Measurements from ENCODE around the gene CA7. TPM values are rescaled to one million over a fixed set of nuclear protein-coding genes. Genes with fewer than 3 reads are reported as not detected.
"Not testable (repeated sequence)": the region's sequence is repeated elsewhere in the genome, so short reads cannot be mapped to it uniquely, and the experiment has no call there.

The CA7 gene
- total RNA-seq, 4 donors from 2014 or later, result not detected

DNA sequence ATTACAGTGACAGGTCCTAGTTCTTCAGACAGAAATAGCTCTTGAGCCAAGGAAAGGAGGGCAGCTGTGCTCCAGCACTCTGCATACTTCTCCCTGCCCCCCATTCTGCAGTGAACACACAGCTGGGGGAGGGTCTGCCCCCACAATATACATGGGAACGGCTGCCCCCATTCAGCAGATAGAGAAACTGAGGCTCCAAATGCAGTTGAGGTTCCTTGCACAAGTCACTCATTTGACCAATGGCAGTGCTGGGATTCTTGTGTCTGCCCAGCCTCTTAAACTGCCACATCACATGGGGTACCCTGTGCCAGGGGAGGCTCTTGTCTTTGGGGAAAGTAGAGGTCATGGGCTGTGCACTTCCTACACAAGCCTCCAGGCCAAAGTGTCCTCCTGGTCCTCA is 25.2 kb downstream of the CA7 start:
- Histone ChIP-seq H3K36me3 (no peaks in the 10 kb centered on the region), H3K9me3 (no peaks in the 10 kb centered on the region), H3K27ac (no peak overlapping the region), H3K27me3 (no peaks in the 10 kb centered on the region), H3K4me3 (no peak overlapping the region), H3K4me1 (peaks cover 0 to 20% (median 6%) of the 10 kb centered on the region in 3 donors)
- 100% methylated on average over 1 of the region's 1 CpG; no CpG with 5 or more reads in 1 of the 2 donors for WGBS, 2 donors (ENCODE audit: low coverage in 1 of 2)
- TF ChIP-seq CTCF (IDR thresholded peaks at IDR 0.05), result no peak
- TF ChIP-seq POLR2AphosphoS5 (IDR thresholded peaks at IDR 0.05), result no peak
- TF ChIP-seq EP300 (IDR thresholded peaks at IDR 0.05), result no peak
- TF ChIP-seq POLR2A (IDR thresholded peaks at IDR 0.05), result no peak
- ATAC-seq, result no peak

- 88 to 100% methylated on average over 1 to 2 of the region's 2 CpGs for WGBS, 2 donors (ENCODE audit: low coverage in 1 of 2)
- not testable (repeated sequence) for H3K36me3 ChIP-seq, H3K9me3 ChIP-seq, H3K27me3 ChIP-seq, H3K4me3 ChIP-seq, H3K27ac ChIP-seq, ATAC-seq
- H3K4me1 ChIP-seq, result peaks cover 0 to 20% (median 6%) of the 10 kb centered on the region in 3 donors
Measured at GRCh38 chr16:66871363-66871762, 27.1 kb downstream of the CA7 start.

- no peak overlapping the region for H3K4me3 ChIP-seq
Measured at GRCh38 chr16:66871840-66872239, 27.6 kb downstream of the CA7 start.

DNA sequence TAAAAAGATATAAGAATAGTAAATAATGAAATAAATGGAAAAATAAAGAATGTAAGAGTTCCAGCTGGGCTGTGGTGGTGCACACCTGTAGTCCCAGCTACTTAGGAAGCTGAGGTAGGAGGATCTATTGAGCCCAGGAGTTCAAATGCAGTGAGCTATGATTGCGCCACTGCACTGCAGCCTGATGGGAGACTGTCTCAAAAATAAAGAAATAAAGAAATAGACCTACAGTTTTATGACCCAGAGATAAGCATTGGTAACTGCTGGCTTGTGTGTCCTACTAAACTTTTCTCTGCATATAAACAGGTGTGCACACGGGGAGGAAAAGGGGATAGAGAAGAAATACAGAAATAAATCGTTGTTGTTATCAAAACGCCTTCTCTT is 28.3 kb downstream of the CA7 start:
- no peaks in the 10 kb centered on the region for H3K9me3 ChIP-seq
- 56 to 62% methylated on average over 4 of the region's 4 CpGs for WGBS, 2 donors (ENCODE audit: low coverage in 1 of 2)
- peak overlapping the region in 2 of 4 donors; percentile 44 to 55 for H3K27ac ChIP-seq

More at GRCh38 chr16:66871840-66872239, 27.6 kb downstream of the CA7 start:
- H3K4me1 ChIP-seq, result peaks cover 0 to 20% (median 6%) of the 10 kb centered on the region in 3 donors
- H3K36me3 ChIP-seq, result no peaks in the 10 kb centered on the region
- TF ChIP-seq CTCF (IDR thresholded peaks at IDR 0.05) (no peak), EP300 (IDR thresholded peaks at IDR 0.05) (no peak), POLR2A (IDR thresholded peaks at IDR 0.05) (no peak), POLR2AphosphoS5 (IDR thresholded peaks at IDR 0.05) (no peak)
- H3K27ac ChIP-seq, result no peak overlapping the region
- H3K9me3 ChIP-seq, result no peaks in the 10 kb centered on the region
- ATAC-seq, result no peak
- H3K27me3 ChIP-seq, result no peaks in the 10 kb centered on the region
- WGBS, 2 donors (ENCODE audit: low coverage in 1 of 2), result 100% methylated on average over 2 of the region's 3 CpGs

DNA sequence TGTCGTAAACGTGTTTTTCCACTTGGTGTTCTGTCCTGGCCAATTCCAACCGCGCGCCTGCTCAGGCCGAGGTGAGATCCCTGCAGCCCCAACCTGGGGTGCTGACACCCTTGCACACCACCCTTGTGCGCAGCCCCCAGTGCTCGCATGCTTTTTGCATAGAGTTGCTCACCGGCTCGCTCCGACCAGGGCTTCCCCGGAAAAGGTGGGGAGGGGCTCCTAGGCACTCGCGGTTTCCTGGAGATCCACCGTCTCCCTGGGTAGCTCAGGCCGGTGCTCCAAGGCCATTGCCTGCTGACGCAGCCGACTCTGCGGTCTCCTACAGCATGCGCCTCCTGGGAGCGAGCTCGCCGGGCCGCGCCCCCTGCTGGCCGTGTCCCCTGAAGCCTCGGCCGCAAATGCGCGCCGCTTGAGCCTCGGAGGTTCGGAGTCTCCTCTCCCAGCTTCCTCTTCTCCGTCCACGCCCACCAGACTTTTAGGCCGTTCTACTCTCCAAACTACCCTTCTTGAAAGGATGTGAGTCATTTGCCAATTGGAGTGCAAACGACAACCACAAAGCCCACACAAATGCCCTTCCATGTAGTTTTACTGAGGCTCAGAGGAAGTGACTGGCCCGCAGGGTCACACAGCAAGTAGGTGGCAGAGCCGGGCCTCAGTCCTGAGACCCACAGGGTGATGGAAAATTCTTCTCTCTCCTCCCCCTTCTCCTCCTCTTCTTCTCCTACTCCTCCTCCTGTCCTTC is 28.9 kb downstream of the CA7 start:
- Histone ChIP-seq H3K36me3 (no peaks in the 10 kb centered on the region), H3K4me3 (peak overlapping the region in 1 of 2 donors; percentile 39), H3K4me1 (peaks cover 0 to 14% (median 6%) of the 10 kb centered on the region in 3 donors), H3K27me3 (no peaks in the 10 kb centered on the region), H3K27ac (peak overlapping the region in 3 of 4 donors; percentile 44 to 70 (median 55)), H3K9me3 (no peaks in the 10 kb centered on the region)
- TF ChIP-seq CTCF (IDR thresholded peaks at IDR 0.05), result peak; percentile 81 to 93 (median 88)
- TF ChIP-seq POLR2A (IDR thresholded peaks at IDR 0.05), result no peak
- no peak for TF ChIP-seq EP300 (IDR thresholded peaks at IDR 0.05)
- TF ChIP-seq POLR2AphosphoS5 (IDR thresholded peaks at IDR 0.05), result peak; percentile 12
- WGBS, 2 donors (ENCODE audit: low coverage in 1 of 2), result 11 to 21% methylated on average over 6 to 11 of the region's 39 CpGs
- ATAC-seq, result peak; percentile 96

More for the DNA sequence above, 28.3 kb downstream of the CA7 start:
- H3K36me3 ChIP-seq, result no peaks in the 10 kb centered on the region
- no peaks in the 10 kb centered on the region for H3K27me3 ChIP-seq
- no peak for TF ChIP-seq CTCF (IDR thresholded peaks at IDR 0.05)
- TF ChIP-seq POLR2AphosphoS5 (IDR thresholded peaks at IDR 0.05), result no peak
- no peak for TF ChIP-seq EP300 (IDR thresholded peaks at IDR 0.05)
- no peak for TF ChIP-seq POLR2A (IDR thresholded peaks at IDR 0.05)
- peak overlapping the region in 1 of 2 donors; percentile 39 for H3K4me3 ChIP-seq
- H3K4me1 ChIP-seq, result peaks cover 0 to 20% (median 6%) of the 10 kb centered on the region in 3 donors
- no peak for ATAC-seq
